GM19351 (cell line): ENCODE measurements around the gene ZYX.
"Not testable (repeated sequence)": the region's sequence is repeated elsewhere in the genome, so short reads cannot be mapped to it uniquely, and the experiment has no call there.

Experiments used
- ATAC-seq: cut with Tn5 transposase; IDR thresholded peaks from one replicate; pipeline ENCODE4 v1.9.1; 2021; ENCODE audit warnings: mild to moderate bottlenecking, moderate library complexity; ENCODE audit not compliant: unreplicated experiment

ZYX gene

DNA sequence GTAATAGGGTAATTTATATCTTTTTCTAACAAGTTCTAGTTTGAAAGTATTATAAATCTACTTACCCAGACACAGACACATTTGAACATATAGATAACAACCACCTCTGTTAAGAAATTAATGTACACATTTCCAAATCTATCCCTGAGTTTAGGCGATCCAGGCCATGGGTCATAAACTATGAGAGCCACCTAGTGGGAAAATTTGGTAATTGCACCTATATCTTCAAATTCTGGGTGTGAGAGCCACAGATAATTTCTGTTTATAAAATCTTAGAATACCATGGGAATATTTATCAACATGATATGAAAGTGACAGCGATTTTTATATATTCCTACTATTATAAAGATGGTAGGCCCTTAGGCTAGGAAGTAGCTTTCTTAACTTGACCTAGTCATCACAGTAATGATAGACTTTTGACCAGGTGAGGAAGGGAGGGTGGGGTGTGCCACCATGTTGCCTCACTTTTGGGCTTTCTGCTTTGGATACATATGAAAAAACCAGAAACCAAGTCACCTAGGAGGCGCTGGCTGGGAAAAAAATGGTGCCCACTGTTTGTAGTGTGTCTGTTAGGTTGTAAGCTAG is 35.5 kb downstream of the ZYX start:
- ATAC-seq: peak; percentile 76

DNA sequence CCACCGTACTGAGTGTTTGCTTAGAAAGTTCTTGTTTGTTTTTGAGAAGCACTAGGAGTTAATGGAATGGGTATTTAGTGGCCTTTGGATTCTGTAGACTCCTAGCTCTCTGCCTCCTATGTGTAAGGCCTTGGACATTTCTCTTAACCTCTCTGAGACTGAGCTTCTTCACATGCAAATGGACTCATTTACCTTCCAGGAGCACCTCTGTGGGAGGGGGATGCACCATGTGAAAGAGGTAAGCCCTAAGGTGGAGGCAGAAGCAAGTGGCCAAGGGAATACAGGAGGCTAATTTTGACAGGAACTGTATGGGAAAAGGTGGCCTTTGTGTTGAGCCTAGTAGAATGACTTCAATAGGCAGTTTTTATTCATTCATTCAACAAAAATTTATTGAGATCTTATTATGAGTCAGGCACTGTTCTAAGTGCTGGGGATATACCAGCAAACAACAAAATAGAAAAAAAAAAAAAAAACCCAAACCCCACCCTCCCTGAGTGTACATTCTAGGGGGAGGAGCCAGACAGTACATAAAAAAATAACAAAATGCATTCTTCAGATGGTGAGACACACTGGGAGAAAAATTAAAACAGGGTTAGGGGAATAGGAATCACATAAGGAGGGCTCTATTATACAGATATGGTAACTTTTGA is 36.7 kb downstream of the ZYX start:
- ATAC-seq: no peak

- ATAC-seq: no peak
Measured at GRCh38 chr7:143418681-143419458, 37.7 kb downstream of the ZYX start.

DNA sequence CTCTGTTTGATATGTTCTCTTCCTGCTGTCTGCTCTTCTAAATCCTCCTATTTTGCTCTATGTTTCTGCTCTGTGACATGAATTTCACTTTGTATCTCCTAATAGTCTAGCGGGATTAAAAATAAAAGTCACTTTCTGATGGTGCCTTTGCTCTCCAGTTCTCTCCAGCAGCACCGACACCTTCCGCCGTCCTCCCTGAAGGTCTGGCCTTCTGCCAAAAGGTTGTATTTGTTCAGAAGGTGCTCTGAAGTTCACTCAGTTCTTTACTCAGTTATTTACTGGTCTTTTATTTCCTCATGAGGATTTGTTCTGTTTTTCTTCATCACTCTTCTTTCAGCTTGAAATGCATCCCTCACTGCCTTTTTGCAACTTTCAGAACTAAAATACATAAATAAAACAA is 38.7 kb downstream of the ZYX start:
- ATAC-seq: no peak

DNA sequence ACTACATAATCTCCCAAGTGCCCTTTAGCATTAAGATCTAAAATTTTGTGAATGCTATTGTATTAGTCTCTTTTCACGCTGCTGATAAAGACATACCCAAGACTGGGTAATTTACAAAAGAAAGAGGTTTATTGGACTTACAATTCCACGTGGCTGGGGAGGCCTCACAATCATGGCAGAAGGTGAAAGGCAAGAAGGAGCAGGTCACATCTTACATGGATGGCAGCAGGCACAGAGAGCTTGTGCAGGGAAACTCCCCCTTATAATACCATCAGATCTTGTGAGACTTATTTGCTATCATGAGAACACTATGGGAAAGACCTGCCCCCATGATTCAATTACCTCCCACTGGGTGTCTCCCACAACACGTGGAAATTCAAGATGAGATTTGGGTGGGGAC is 39.5 kb downstream of the ZYX start:
- ATAC-seq: not testable (repeated sequence)

GRCh38 chr7:143422033-143422432 is 40.9 kb downstream of the ZYX start:
- ATAC-seq: no peak

GRCh38 chr7:143424476-143424875 is 43.3 kb downstream of the ZYX start:
- not testable (repeated sequence) for ATAC-seq

DNA sequence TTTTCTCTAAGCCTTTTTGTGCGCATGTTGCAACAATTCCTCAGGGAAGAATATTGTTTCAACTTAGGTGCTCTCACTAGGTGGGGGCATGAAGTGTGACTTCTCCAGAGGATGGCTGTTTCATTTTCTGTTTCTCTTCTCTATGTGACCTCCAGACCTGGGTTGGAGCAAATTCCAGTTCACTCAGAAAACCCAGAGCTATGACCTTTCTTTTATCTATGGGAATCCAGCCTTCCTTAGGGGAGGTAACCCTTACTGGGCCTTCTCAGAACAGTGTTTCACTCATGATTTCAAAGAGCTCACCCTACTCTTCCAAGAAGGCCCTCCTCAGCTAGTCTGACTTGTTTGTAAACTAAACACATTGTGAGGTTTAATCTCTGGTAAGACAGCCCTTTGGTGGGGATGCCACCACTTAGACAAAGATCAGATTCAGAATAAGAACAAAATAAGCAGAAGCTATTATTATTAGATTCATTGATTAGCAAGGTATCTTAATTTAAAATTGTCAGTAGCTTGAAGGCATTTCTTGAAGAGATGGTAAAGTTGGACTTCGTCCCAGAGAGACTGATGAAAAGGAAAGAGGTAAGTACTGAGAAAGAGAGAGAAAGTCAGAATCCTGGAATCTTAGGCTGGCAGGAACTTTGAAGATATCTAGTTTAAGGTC is 45.5 kb downstream of the ZYX start:
- ATAC-seq: no peak

GRCh38 chr7:143429770-143430698 is 48.9 kb downstream of the ZYX start:
- ATAC-seq: no peak

- no peak for ATAC-seq
Measured at GRCh38 chr7:143431109-143431508, 50.0 kb downstream of the ZYX start.

DNA sequence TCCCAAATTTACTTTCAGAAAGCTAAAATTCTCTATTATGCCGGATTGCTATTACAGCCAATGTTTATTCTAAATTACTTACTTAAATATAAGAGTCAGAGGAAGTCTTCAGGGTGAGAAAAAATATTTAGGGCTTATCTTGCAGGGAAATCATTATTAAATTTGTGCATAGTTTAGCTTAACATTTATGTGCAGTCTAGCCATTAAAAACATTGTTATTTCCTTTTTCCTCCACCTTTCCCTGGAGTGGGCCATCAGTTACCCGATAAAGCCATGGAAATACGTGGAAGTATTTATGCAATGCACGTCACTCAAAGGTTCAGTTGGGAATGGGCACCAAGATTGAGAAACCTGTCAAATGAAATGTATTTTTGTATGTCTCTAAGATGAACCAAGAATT is 52.6 kb downstream of the ZYX start:
- no peak for ATAC-seq

- no peak for ATAC-seq
Measured at GRCh38 chr7:143434660-143435059, 53.5 kb downstream of the ZYX start.

GRCh38 chr7:143435266-143435665 is 54.1 kb downstream of the ZYX start:
- no peak for ATAC-seq

- ATAC-seq: peak; percentile 76
Measured at GRCh38 chr7:143436325-143436946, 55.3 kb downstream of the ZYX start.

GRCh38 chr7:143437578-143437977 is 56.4 kb downstream of the ZYX start:
- no peak for ATAC-seq

DNA sequence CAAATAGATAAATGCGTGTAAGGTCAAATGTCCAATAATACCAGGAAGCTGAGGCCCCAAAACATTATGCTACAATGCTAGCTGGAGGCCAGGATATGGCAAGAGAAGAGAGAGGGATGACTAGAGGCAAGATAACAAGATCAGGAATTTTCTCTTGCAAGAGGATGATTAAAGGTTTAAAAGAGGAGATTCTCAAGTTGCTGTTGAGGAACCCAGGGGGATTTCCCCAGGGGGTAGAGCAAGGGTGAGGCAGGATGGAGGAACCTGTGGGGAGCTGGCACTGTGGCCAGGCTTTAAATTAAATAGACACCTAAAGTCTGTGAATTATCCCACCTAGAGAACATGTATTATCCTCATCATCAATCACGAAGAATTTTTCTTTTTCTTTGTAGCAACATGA is 58.7 kb downstream of the ZYX start:
- ATAC-seq: no peak
